Endothelial cell of umbilical vein (primary cell): ENCODE data around the gene IFNA10.
"Not testable (repeated sequence)": the region's sequence is repeated elsewhere in the genome, so short reads cannot be mapped to it uniquely, and the experiment has no call there.

Experiments used
- EZH2 ChIP-seq: IDR thresholded peaks from 2 replicates; pipeline ENCODE4 v1.6.1; 2012; ENCODE audit warnings: borderline replicate concordance, low read depth, mild to moderate bottlenecking, moderate library complexity, low read length, inconsistent platforms; ENCODE audit not compliant: severe bottlenecking
- FOS ChIP-seq: IDR thresholded peaks from 2 replicates; pipeline ENCODE4 v1.6.1; 2011; ENCODE audit warnings: mild to moderate bottlenecking, low read length, moderate library complexity, borderline replicate concordance; ENCODE audit not compliant: insufficient read depth
- GATA2 ChIP-seq: IDR thresholded peaks from 2 replicates; pipeline ENCODE4 v1.7.0; 2011; ENCODE audit warnings: low read depth, mild to moderate bottlenecking, moderate library complexity, mixed read lengths, low read length; ENCODE audit not compliant: insufficient read length, insufficient read depth
- JUN ChIP-seq: IDR thresholded peaks from 2 replicates; pipeline ENCODE4 v1.6.1; 2011; ENCODE audit warnings: borderline replicate concordance, low read depth; ENCODE audit not compliant: insufficient read length, insufficient read depth
- POLR2A ChIP-seq: IDR thresholded peaks from 2 replicates; pipeline ENCODE4 v1.6.1; 2012; ENCODE audit warnings: low read depth, mild to moderate bottlenecking, control low read depth, low read length
- POLR2AphosphoS5 ChIP-seq: IDR thresholded peaks from 2 replicates; pipeline ENCODE4 v1.6.1; 2012; ENCODE audit warnings: low read depth, mild to moderate bottlenecking, control low read depth, low read length, moderate library complexity; ENCODE audit not compliant: insufficient read depth
- TF ChIP-seq, protein P1 (sequence below), 2 donors: IDR thresholded peaks; 1 replicate in 1 of 2; 2 replicates in 1 of 2; pipeline ENCODE4 v1.5.1; 2011; ENCODE audit warnings: low read length in 2 of 2, mild to moderate bottlenecking in 2 of 2, moderate library complexity in 2 of 2, control low read depth in 1 of 2, inconsistent platforms in 1 of 2, low read depth in 1 of 2; ENCODE audit not compliant: insufficient read depth in 1 of 2; ENCODE audit errors: extremely low read depth in 1 of 2
- TF ChIP-seq, protein P2 (sequence below): IDR thresholded peaks from 2 replicates; pipeline ENCODE4 v1.6.1; 2011; ENCODE audit not compliant: insufficient read depth, insufficient read length

DNA sequence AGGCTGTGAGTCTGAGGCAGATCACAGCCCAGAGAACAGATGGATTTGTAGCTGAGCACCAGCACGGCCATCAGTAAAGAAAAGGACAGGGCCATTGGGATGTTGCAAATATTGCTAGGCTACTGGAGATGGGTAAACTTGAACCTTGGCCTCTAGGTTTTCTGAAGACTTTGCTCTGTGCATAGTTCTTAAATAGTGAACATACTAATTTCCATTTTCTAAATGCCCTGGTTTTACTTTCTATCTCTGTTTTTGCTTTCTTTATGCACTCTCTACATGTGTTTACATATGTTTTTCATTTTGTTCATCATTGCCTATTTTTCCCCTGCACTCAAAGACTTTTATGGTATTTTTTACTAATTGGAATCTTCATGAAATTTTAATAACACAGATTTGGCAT is 10.3 kb upstream of the IFNA10 start, which contains the start of gene IFNA16:
- TF ChIP-seq, protein P1, sequence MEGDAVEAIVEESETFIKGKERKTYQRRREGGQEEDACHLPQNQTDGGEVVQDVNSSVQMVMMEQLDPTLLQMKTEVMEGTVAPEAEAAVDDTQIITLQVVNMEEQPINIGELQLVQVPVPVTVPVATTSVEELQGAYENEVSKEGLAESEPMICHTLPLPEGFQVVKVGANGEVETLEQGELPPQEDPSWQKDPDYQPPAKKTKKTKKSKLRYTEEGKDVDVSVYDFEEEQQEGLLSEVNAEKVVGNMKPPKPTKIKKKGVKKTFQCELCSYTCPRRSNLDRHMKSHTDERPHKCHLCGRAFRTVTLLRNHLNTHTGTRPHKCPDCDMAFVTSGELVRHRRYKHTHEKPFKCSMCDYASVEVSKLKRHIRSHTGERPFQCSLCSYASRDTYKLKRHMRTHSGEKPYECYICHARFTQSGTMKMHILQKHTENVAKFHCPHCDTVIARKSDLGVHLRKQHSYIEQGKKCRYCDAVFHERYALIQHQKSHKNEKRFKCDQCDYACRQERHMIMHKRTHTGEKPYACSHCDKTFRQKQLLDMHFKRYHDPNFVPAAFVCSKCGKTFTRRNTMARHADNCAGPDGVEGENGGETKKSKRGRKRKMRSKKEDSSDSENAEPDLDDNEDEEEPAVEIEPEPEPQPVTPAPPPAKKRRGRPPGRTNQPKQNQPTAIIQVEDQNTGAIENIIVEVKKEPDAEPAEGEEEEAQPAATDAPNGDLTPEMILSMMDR (IDR thresholded peaks at IDR 0.05; ENCODE audit: extremely low read depth in 1 of 2, insufficient read depth in 1 of 2, low read depth in 1 of 2, low read length in 2 of 2): not testable (repeated sequence)
- not testable (repeated sequence) for TF ChIP-seq POLR2A, POLR2AphosphoS5, JUN, EZH2, FOS, GATA2
- TF ChIP-seq, protein P2, sequence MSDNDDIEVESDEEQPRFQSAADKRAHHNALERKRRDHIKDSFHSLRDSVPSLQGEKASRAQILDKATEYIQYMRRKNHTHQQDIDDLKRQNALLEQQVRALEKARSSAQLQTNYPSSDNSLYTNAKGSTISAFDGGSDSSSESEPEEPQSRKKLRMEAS: not testable (repeated sequence)
